ENCODE data around the gene SCNN1B. TPM values are rescaled to one million over a fixed set of nuclear protein-coding genes. Genes with fewer than 3 reads are reported as not detected.

SCNN1B gene
- total and polyA plus RNA-seq, 10 donors: 0.80 to 6.3 (median 2.9) TPM

- Histone ChIP-seq H3K4me1 (no peaks in the 10 kb centered on the region), H3K36me3 (no peaks in the 10 kb centered on the region), H3K27me3 (replicated peaks in 1 of 7) (peaks cover 0 to 50% (median 10%) of the 10 kb centered on the region in 7 donors), H3K4me3 (no peak overlapping the region), H3K27ac (no peak overlapping the region), H3K9me3 (peaks cover 0 to 4% (median 0%) of the 10 kb centered on the region in 8 donors)
- no peak for TF ChIP-seq POLR2AphosphoS5 (IDR thresholded peaks at IDR 0.05)
- no peak for TF ChIP-seq POLR2A (IDR thresholded peaks at IDR 0.05)
- TF ChIP-seq, protein P1, sequence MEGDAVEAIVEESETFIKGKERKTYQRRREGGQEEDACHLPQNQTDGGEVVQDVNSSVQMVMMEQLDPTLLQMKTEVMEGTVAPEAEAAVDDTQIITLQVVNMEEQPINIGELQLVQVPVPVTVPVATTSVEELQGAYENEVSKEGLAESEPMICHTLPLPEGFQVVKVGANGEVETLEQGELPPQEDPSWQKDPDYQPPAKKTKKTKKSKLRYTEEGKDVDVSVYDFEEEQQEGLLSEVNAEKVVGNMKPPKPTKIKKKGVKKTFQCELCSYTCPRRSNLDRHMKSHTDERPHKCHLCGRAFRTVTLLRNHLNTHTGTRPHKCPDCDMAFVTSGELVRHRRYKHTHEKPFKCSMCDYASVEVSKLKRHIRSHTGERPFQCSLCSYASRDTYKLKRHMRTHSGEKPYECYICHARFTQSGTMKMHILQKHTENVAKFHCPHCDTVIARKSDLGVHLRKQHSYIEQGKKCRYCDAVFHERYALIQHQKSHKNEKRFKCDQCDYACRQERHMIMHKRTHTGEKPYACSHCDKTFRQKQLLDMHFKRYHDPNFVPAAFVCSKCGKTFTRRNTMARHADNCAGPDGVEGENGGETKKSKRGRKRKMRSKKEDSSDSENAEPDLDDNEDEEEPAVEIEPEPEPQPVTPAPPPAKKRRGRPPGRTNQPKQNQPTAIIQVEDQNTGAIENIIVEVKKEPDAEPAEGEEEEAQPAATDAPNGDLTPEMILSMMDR (IDR thresholded peaks at IDR 0.05 in 8 of 11, conservative IDR thresholded peaks at IDR 0.05 in 3 of 11): no peak
- DNase-seq: no peak
- intact Hi-C loops (cut with DNase I; ENCODE audit: low total_unique reads): no loop called here
- WGBS, 5 donors: 30 to 38% (median 34%) methylated on average over 4 of the region's 4 CpGs
These were observed 25.3 kb upstream of the SCNN1B start for GRCh38 chr16:23276821-23277220.

DNA sequence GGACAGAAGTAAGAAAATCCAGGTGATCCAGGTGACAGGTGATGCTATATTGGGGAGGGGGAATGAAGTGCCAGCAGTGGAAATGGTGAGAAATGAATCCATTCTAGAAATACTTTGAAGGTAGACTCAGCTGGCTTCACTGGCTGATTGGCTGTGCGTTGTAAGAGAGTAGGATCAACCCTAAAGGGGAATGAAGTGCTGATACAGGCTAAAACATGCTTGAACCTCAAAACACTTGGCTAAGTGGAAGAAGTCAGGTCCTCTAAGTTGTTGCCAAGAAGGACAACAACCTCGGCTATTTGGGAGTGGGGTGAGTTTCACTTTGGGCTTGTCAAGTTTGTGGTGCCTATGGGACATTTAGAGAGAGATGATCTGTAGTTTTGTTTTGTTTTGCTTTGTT is 24.1 kb upstream of the SCNN1B start:
- Histone ChIP-seq H3K9me3 (peaks cover 0 to 4% (median 0%) of the 10 kb centered on the region in 8 donors), H3K27ac (no peak overlapping the region), H3K36me3 (no peaks in the 10 kb centered on the region), H3K27me3 (replicated peaks in 1 of 7) (peaks cover 0 to 58% (median 13%) of the 10 kb centered on the region in 7 donors), H3K4me3 (no peak overlapping the region), H3K4me1 (no peaks in the 10 kb centered on the region)
- TF ChIP-seq, protein P1 (IDR thresholded peaks at IDR 0.05 in 8 of 11, conservative IDR thresholded peaks at IDR 0.05 in 3 of 11): no peak
- no peak for TF ChIP-seq POLR2AphosphoS5 (IDR thresholded peaks at IDR 0.05)
- TF ChIP-seq POLR2A (IDR thresholded peaks at IDR 0.05): no peak
- 49 to 81% (median 69%) methylated on average over 2 of the region's 2 CpGs for WGBS, 5 donors
- DNase-seq: no peak
- intact Hi-C loops (cut with DNase I; ENCODE audit: low total_unique reads): no loop called here

GRCh38 chr16:23279721-23280153 is 22.4 kb upstream of the SCNN1B start:
- 31 to 38% (median 35%) methylated on average over 9 of the region's 9 CpGs for WGBS, 5 donors
- intact Hi-C loops (cut with DNase I; ENCODE audit: low total_unique reads): no loop called here

DNA sequence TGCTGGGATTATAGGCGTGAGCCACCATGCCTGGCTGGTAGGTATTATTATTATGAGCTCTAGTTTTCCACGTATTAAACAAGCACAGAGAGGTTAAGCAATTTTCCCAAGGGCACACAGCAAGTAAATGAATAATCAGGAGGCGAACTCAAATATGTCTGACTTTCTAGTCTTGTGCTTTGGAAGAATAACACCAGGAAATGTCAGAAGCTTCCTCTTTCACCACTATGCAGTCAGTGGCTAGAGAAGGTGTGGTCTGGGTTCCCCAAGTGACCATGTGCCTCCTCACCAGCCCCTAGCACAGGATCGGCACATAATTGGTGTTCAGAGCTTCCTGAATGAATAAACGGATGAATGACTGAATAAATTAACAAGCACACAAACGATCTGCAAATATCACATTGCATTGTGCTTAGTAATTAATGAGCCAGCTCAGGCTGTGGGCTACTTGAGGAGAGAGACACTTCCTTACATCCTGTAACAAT is 21.6 kb upstream of the SCNN1B start:
- intact Hi-C loops (cut with DNase I; ENCODE audit: low total_unique reads): no loop called here
- H3K4me1 ChIP-seq: no peaks in the 10 kb centered on the region
- H3K27me3 ChIP-seq (replicated peaks in 1 of 7): peaks cover 0 to 57% (median 13%) of the 10 kb centered on the region in 7 donors
- H3K27ac ChIP-seq: no peak overlapping the region
- no peak for DNase-seq
- H3K36me3 ChIP-seq: no peaks in the 10 kb centered on the region
- TF ChIP-seq POLR2A (IDR thresholded peaks at IDR 0.05) (no peak), POLR2AphosphoS5 (IDR thresholded peaks at IDR 0.05) (no peak)
- TF ChIP-seq, protein P1 (IDR thresholded peaks at IDR 0.05 in 8 of 11, conservative IDR thresholded peaks at IDR 0.05 in 3 of 11): no peak
- no peaks in the 10 kb centered on the region for H3K9me3 ChIP-seq
- no peak overlapping the region for H3K4me3 ChIP-seq
- WGBS, 5 donors: 60 to 66% (median 64%) methylated on average over 6 of the region's 6 CpGs

More at GRCh38 chr16:23279721-23280153, 22.4 kb upstream of the SCNN1B start:
- Histone ChIP-seq H3K4me1 (no peaks in the 10 kb centered on the region), H3K9me3 (peaks cover 0 to 1% (median 0%) of the 10 kb centered on the region in 8 donors), H3K36me3 (no peaks in the 10 kb centered on the region), H3K27ac (no peak overlapping the region), H3K27me3 (replicated peaks in 1 of 7) (peaks cover 0 to 65% (median 13%) of the 10 kb centered on the region in 7 donors), H3K4me3 (no peak overlapping the region)
- no peak for DNase-seq
- TF ChIP-seq POLR2A (IDR thresholded peaks at IDR 0.05) (no peak), POLR2AphosphoS5 (IDR thresholded peaks at IDR 0.05) (no peak)
- TF ChIP-seq, protein P1 (IDR thresholded peaks at IDR 0.05 in 8 of 11, conservative IDR thresholded peaks at IDR 0.05 in 3 of 11): no peak

Data from spleen (tissue), 11 donors.